H9 (cell line): ENCODE measurements around the gene CPT1C. TPM values are rescaled to one million over a fixed set of nuclear protein-coding genes. Genes with fewer than 3 reads are reported as not detected.
A peak's percentile ranks its signal among the peaks of the same experiment; 100 is the strongest.

ENCODE experiments used
- DNase-seq: peaks from one replicate; pipeline ENCODE4 v3.0.0-alpha.2; 2017
- H2AFZ ChIP-seq: one replicate; pipeline ENCODE4 v1.6.1; 2013; ENCODE audit warnings: mild to moderate bottlenecking, low read length, control low read depth, moderate library complexity
- H2AK5ac ChIP-seq: 2 replicates; pipeline ENCODE4 v1.6.1; 2013; ENCODE audit warnings: low read length, control low read depth, mixed read lengths; ENCODE audit not compliant: insufficient read length
- H2BK120ac ChIP-seq: one replicate; pipeline ENCODE4 v1.6.1; 2013; ENCODE audit warnings: low read depth, mild to moderate bottlenecking, low read length, control low read depth, inconsistent platforms; ENCODE audit not compliant: poor library complexity, severe bottlenecking
- H2BK12ac ChIP-seq: 2 replicates; pipeline ENCODE4 v1.6.1; 2013; ENCODE audit warnings: low read length, control low read depth, mixed read lengths, low read depth; ENCODE audit not compliant: insufficient read length
- H2BK15ac ChIP-seq: 2 replicates; pipeline ENCODE4 v1.6.1; 2013; ENCODE audit warnings: low read depth, low read length, control low read depth
- H2BK20ac ChIP-seq: one replicate; pipeline ENCODE4 v1.6.1; 2013; ENCODE audit warnings: low read depth, mild to moderate bottlenecking, low read length, control low read depth, inconsistent platforms; ENCODE audit not compliant: poor library complexity, severe bottlenecking
- H2BK5ac ChIP-seq: 2 replicates; pipeline ENCODE4 v1.6.1; 2013; ENCODE audit warnings: low read length, control low read depth, mixed read lengths; ENCODE audit not compliant: insufficient read length
- H3K14ac ChIP-seq: 2 replicates; pipeline ENCODE4 v1.6.1; 2013; ENCODE audit warnings: low read length, control low read depth; ENCODE audit not compliant: insufficient read depth
- H3K18ac ChIP-seq: 2 replicates; pipeline ENCODE4 v1.6.1; 2013; ENCODE audit warnings: low read depth, mild to moderate bottlenecking, mixed read lengths, low read length, control low read depth; ENCODE audit not compliant: insufficient read length
- H3K23ac ChIP-seq: 2 replicates; pipeline ENCODE4 v1.6.1; 2013; ENCODE audit warnings: low read length, control low read depth, mixed read lengths, low read depth; ENCODE audit not compliant: insufficient read length
- H3K23me2 ChIP-seq: 2 replicates; pipeline ENCODE4 v1.6.1; 2013; ENCODE audit warnings: low read depth, mild to moderate bottlenecking, mixed read lengths, low read length, control low read depth; ENCODE audit not compliant: insufficient read length, poor library complexity, severe bottlenecking
- H3K27ac ChIP-seq: 2 replicates; pipeline ENCODE4 v1.5.1; 2013; ENCODE audit warnings: low read length, control low read depth, mixed read lengths, low read depth; ENCODE audit not compliant: insufficient read length
- H3K27me3 ChIP-seq: 2 replicates; pipeline ENCODE4 v1.6.1; 2013; ENCODE audit warnings: low read length, control low read depth, inconsistent platforms; ENCODE audit not compliant: insufficient read depth
- H3K4ac ChIP-seq: 2 replicates; pipeline ENCODE4 v1.6.1; 2013; ENCODE audit warnings: low read depth, mild to moderate bottlenecking, control low read depth, inconsistent platforms, low read length, moderate library complexity
- H3K4me1 ChIP-seq: 2 replicates; pipeline ENCODE4 v1.6.1; 2013; ENCODE audit warnings: low read length, control low read depth, inconsistent platforms; ENCODE audit not compliant: insufficient read depth
- H3K4me2 ChIP-seq: 2 replicates; pipeline ENCODE4 v1.6.1; 2013; ENCODE audit warnings: low read length, control low read depth, mixed read lengths; ENCODE audit not compliant: insufficient read length, insufficient read depth
- H3K56ac ChIP-seq: 2 replicates; pipeline ENCODE4 v1.6.1; 2013; ENCODE audit warnings: low read depth, mild to moderate bottlenecking, mixed read lengths, low read length, control low read depth; ENCODE audit not compliant: insufficient read length
- H3K79me1 ChIP-seq: 2 replicates; pipeline ENCODE4 v1.6.1; 2013; ENCODE audit warnings: low read depth, mild to moderate bottlenecking, moderate library complexity, low read length, control low read depth, inconsistent platforms; ENCODE audit not compliant: insufficient read depth, poor library complexity, severe bottlenecking
- H3K79me2 ChIP-seq: 2 replicates; pipeline ENCODE4 v1.6.1; 2013; ENCODE audit warnings: low read length, control low read depth, inconsistent platforms; ENCODE audit not compliant: insufficient read depth
- H3K9ac ChIP-seq: 2 replicates; pipeline ENCODE4 v1.6.1; 2013; ENCODE audit warnings: low read length, control low read depth, mixed read lengths; ENCODE audit not compliant: insufficient read length; ENCODE audit errors: extremely low read depth
- H3K9me3 ChIP-seq: one replicate; pipeline ENCODE4 v1.6.1; 2013; ENCODE audit warnings: low read depth, low read length, inconsistent platforms; ENCODE audit not compliant: control insufficient read depth
- H3T11ph ChIP-seq: one replicate; pipeline ENCODE4 v1.6.1; 2013; ENCODE audit warnings: mild to moderate bottlenecking, low read length, control low read depth, inconsistent platforms
- H4K20me1 ChIP-seq: one replicate; pipeline ENCODE4 v1.6.1; 2013; ENCODE audit not compliant: control insufficient read depth, insufficient read length, insufficient read depth
- H4K5ac ChIP-seq: 2 replicates; pipeline ENCODE4 v1.6.1; 2013; ENCODE audit warnings: low read depth, mild to moderate bottlenecking, mixed read lengths, low read length, control low read depth; ENCODE audit not compliant: insufficient read length
- H4K8ac ChIP-seq: replicated peaks from 2 replicates; pipeline ENCODE4 v1.6.1; 2013; ENCODE audit warnings: low read length, control low read depth, mixed read lengths, low read depth; ENCODE audit not compliant: insufficient read length
- H4K91ac ChIP-seq: 2 replicates; pipeline ENCODE4 v1.6.1; 2013; ENCODE audit warnings: low read depth, mild to moderate bottlenecking, moderate library complexity, mixed read lengths, low read length, control low read depth; ENCODE audit not compliant: insufficient read length
- H3K27ac Mint-ChIP-seq, 3 experiments: 2 replicates in 2 of 3; 3 replicates in 1 of 3; pipeline ENCODE4 v1.8.0; 2020 to 2021; ENCODE audit warnings: mixed read lengths in 3 of 3, mild to moderate bottlenecking in 1 of 3, moderate library complexity in 1 of 3
- H3K27me3 Mint-ChIP-seq: 2 replicates; pipeline ENCODE4 v1.8.0; 2021; ENCODE audit warnings: low read depth, mild to moderate bottlenecking, moderate library complexity, mixed read lengths
- H3K36me3 Mint-ChIP-seq, 3 experiments: 2 replicates in 2 of 3; 3 replicates in 1 of 3; pipeline ENCODE4 v1.8.0; 2020 to 2021; ENCODE audit warnings: low read depth in 3 of 3, mixed read lengths in 3 of 3; ENCODE audit not compliant: insufficient read depth in 1 of 3
- H3K4me1 Mint-ChIP-seq, 2 experiments: 2 replicates each; pipeline ENCODE4 v1.8.0; 2020; ENCODE audit warnings: mixed read lengths in 2 of 2
- H3K4me3 Mint-ChIP-seq, 2 experiments: 2 replicates in 1 of 2; 3 replicates in 1 of 2; pipeline ENCODE4 v1.8.0; 2020 to 2021; ENCODE audit warnings: mild to moderate bottlenecking in 2 of 2, mixed read lengths in 2 of 2, moderate library complexity in 1 of 2
- H3K9me3 Mint-ChIP-seq, 2 experiments: 2 replicates in 1 of 2; 3 replicates in 1 of 2; pipeline ENCODE4 v1.8.0; 2020; ENCODE audit warnings: mild to moderate bottlenecking in 2 of 2, mixed read lengths in 2 of 2, moderate library complexity in 1 of 2
- WGBS: extraction: QIAGEN DNeasy Blood & Tissue Kit; methylation state at CpG from one replicate; pipeline ENCODE4 v1.1.7; 2013; ENCODE audit warnings: missing lambda C conversion rate, low lambda C conversion rate, mixed read lengths; ENCODE audit not compliant: insufficient read length; ENCODE audit errors: extremely low coverage; 5-methylcytosine and 5-hydroxymethylcytosine counted together
- total RNA-seq: library from RNA; stranded (reverse); gene quantifications from 2 replicates; pipeline ENCODE4 v1.2.1, GENCODE V29; 2021
- TF ChIP-seq, protein P1 (sequence below): fragments of 200-600 bp; sonication (generic); conservative IDR thresholded peaks from 3 replicates; pipeline ENCODE4 v1.8.0; 2021; ENCODE audit warnings: antibody characterized with exemption, mild to moderate bottlenecking

CPT1C gene
- total RNA-seq, 1 experiment from 2014 or later = 74.6 TPM

DNA sequence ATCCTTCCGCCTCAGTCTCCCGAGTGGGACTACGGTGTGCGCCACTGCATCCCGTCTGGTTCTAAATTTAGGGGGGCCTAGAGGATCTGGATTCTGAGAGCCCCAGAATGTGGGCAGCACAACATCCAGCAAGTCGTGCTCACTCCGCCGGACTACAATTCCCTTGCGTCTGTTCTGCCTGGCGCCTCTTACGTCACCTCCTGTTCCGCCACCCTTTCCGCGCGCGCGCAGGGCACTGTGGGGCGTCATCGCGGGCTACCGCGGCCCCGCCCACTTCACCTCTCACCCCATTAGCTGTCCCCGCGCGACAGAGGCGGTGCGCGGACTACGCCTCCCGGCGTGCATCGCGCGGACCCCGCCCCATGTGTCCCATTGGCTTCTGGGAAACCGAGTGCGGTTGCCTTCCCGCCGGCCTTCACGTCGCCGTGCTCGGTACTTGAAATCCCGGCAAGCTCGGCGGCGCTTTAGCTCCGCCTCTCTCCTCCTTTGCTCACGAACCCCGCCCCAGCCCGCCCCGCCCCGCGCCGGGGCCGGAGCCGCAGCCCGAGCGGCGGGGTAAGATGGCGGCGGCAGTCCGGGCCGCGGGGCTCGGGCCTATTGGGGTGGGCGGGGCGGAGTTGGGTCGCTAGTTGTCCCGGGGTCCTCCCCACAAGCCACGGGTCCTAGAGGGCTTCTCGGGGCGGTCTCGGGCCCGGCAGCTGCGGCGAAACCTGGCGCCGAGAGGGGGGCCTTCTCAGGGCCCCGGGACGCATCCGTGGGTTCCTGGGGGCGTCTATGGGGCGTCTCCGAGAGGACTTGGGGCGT, 49.0 kb upstream of the CPT1C start, which contains the start of gene SCAF1:
TSS of gene SCAF1 (plus strand) at position 522 of the 804 bp plus-strand sequence. CDS start 2,818 bp downstream, outside the sequence.
- H3K4me3 Mint-ChIP-seq = peak within 1 kb of the TSS; percentile 94 to 99
- Histone ChIP-seq H3K79me2 (peaks cover 9% of the 10 kb centered on the region), H2BK5ac (peak within 1 kb of the TSS; percentile 83), H2BK12ac (peak within 1 kb of the TSS; percentile 29), H2AK5ac (no peak within 1 kb of the TSS), H3K4ac (peak within 1 kb of the TSS; percentile 63; the same call in 1 of the 2 replicates), H4K20me1 (no peaks in the 10 kb centered on the region), H3K27me3 (no peaks in the 10 kb centered on the region), H2BK120ac (peak within 1 kb of the TSS; percentile 62), H3K23me2 (peaks cover 20% of the 10 kb centered on the region), H3K4me2 (peak within 1 kb of the TSS; percentile 94), H3K14ac (peak within 1 kb of the TSS; percentile 89), H2BK20ac (no peak within 1 kb of the TSS), H4K8ac (no peak within 1 kb of the TSS), H3K56ac (no peak within 1 kb of the TSS), H3K18ac (peak within 1 kb of the TSS; percentile 87), H4K5ac (no peak within 1 kb of the TSS), H2AFZ (no peak within 1 kb of the TSS), H2BK15ac (no peak within 1 kb of the TSS), H3K79me1 (peaks cover 13% of the 10 kb centered on the region), H3T11ph (peak within 1 kb of the TSS; percentile 85), H3K9me3 (no peaks in the 10 kb centered on the region), H4K91ac (no peak within 1 kb of the TSS), H3K23ac (no peak within 1 kb of the TSS), H3K4me1 (no peaks in the 10 kb centered on the region; the same call in 1 of the 2 replicates), H3K27ac (peak within 1 kb of the TSS; percentile 89), H3K9ac (peak within 1 kb of the TSS; percentile 98)
- no CpG with 5 or more reads among the region's 87 CpGs for WGBS
- peaks cover 19 to 32% (median 21%) of the 10 kb centered on the region in 3 experiments for H3K36me3 Mint-ChIP-seq
- H3K27me3 Mint-ChIP-seq = peaks cover 13% of the 10 kb centered on the region
- peak within 1 kb of the TSS; percentile 99 to 100 (median 100) for H3K27ac Mint-ChIP-seq
- peak; percentile 100 for DNase-seq
- H3K9me3 Mint-ChIP-seq = no peaks in the 10 kb centered on the region; a peak in 1 of 5 replicates
- H3K4me1 Mint-ChIP-seq = peaks cover 48 to 62% of the 10 kb centered on the region in 2 experiments
- TF ChIP-seq, protein P1, sequence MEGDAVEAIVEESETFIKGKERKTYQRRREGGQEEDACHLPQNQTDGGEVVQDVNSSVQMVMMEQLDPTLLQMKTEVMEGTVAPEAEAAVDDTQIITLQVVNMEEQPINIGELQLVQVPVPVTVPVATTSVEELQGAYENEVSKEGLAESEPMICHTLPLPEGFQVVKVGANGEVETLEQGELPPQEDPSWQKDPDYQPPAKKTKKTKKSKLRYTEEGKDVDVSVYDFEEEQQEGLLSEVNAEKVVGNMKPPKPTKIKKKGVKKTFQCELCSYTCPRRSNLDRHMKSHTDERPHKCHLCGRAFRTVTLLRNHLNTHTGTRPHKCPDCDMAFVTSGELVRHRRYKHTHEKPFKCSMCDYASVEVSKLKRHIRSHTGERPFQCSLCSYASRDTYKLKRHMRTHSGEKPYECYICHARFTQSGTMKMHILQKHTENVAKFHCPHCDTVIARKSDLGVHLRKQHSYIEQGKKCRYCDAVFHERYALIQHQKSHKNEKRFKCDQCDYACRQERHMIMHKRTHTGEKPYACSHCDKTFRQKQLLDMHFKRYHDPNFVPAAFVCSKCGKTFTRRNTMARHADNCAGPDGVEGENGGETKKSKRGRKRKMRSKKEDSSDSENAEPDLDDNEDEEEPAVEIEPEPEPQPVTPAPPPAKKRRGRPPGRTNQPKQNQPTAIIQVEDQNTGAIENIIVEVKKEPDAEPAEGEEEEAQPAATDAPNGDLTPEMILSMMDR = no peak
